HG03457 (cell line): ENCODE data around the gene CHTOP.
"Not testable (repeated sequence)": the region's sequence is repeated elsewhere in the genome, so short reads cannot be mapped to it uniquely, and the experiment has no call there.

Experiments used
- ATAC-seq: cut with Tn5 transposase; IDR thresholded peaks from one replicate; pipeline ENCODE4 v1.9.1; 2021; ENCODE audit warnings: moderate number of reproducible peaks; ENCODE audit not compliant: unreplicated experiment

The CHTOP gene

DNA sequence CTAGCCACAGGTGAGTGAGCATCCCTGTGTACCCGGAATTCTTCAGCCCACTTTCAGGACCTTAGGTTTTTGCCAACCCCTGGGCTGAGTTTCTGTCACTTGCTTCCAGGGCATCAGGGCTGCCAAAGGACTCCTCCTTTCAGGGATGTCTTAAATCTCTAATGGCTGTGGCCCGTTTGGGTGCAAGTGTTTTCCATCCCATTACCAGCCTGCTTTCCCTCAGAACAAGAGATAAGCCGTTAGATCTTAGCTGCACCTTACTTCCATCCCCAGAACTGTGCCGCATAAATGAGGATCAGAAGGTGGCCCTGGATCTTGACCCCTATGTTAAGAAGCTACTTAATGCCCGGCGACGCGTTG lies 25.3 kb downstream of the CHTOP start:
- ATAC-seq, result no peak

DNA sequence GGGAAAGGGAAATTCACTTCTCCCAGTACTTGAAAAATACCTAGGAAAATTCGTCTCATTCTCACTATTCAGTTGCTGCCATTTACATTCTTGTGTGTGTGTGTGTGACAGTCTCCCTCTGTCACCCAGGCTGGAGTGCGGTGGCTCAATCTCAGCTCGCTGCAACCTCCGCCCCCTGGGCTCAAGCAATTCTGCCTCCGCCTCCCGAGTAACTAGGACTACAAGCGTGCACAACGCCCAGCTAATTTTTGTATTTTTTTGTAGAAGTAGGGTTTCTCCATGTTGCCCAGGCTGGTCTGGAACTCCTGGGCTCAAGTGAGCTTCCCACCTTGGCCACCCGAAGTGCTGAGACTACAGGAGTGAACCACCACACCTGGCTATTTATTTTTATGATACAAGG lies 25.8 kb downstream of the CHTOP start:
- no peak for ATAC-seq

DNA sequence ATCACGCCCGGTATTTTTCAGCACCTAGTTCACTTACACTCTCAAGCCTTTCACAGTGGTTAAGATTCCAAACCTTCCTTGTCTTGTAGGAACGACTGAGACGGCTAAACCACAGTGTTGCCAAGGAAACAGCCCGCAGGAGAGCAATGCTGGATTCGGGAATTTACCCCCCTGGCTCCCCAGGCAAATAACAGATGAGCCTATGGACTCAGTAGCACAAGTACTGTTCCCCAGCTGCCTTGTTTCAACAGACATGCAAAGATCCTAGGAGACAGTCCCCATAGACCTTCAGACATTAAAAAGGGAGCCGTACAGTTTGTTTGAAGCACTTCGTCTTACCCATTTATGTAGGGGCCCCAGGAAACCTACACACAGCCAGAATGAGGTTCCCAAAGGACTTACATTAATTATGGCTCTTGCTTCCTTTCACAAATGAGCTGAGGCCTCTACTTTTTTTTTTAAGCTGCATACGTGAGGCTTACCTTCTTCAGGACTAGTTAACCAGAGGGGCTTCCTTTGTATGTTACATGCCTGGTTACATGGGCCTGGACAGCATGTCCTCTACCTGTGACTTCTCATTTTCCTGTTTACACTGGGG lies 27.3 kb downstream of the CHTOP start:
- no peak for ATAC-seq

DNA sequence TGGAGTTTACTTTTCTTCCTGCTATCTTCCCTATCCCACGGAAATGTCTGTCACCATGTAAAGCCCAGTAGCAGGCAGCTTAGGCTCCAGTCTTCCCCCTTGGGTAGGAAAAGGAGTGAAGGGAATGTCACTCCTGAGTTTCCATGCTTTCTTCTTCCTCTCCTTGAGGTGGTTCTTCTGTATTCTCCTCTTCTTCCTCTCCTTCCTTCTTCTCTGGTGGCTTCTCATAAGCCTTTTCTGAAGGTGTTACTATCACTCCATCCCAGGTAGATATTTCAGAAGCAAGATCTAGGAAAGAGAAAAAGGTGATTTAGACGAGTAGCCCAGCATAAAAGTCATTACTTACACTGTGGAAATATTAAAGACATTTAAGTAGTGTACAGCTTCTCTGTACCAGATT lies 28.4 kb downstream of the CHTOP start:
- no peak for ATAC-seq

DNA sequence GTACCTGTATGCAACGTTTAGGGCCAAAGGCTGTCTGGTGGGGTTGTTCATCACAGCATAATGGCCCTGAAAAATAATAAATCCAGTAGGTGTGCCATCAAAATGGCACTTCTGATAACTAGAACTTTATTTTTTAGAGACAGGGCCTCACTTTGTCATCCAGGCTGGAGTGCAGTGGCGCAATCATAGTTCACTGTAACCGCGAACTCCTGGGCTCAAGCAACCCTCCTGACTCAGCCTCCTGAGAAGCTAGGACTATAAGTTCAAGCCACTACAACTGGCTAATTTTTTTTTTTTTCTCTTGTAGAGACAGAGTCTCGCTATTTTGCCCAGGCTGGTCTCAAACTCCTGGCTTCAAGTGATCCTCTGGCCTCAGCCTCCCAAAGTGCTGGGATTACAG lies 29.3 kb downstream of the CHTOP start:
- no peak for ATAC-seq

DNA sequence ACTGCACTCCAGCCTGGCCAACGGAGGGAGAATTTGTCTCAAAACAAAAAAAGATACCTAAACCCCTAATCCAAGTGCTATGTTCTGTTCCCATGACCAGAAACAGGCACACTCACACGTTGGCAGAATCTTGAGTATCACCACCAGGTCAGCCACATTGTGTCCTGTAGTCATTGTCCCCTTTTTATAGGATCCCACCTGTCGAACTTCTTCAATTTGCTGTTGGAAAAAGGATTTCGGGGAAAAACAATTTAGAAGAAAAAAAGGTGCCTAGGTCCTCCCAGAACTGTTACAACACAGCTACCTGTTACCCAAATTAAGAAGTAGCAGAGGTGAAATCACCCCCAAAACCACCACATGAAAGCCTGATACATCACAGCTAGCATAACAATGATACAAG lies 33.6 kb downstream of the CHTOP start:
- no peak for ATAC-seq

DNA sequence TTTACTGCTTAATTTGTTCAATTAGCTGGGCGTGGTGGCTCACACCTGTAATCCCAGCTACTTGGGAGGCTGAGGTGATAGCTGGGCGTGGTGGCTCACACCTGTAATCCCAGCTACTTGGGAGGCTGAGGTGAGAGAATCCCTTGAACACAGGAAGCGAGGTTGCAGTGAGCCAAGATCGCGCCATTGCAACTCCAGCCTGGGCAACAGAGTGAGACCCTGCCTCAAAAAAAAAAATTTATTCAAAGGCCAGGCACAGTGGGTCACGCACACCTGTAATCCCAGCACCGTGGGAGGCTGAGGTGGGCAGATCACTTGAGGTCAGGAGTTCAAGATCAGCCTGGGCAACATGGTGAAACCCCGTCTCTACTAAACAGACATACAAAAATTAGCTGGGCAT lies 34.8 kb downstream of the CHTOP start:
- ATAC-seq, result not testable (repeated sequence)

DNA sequence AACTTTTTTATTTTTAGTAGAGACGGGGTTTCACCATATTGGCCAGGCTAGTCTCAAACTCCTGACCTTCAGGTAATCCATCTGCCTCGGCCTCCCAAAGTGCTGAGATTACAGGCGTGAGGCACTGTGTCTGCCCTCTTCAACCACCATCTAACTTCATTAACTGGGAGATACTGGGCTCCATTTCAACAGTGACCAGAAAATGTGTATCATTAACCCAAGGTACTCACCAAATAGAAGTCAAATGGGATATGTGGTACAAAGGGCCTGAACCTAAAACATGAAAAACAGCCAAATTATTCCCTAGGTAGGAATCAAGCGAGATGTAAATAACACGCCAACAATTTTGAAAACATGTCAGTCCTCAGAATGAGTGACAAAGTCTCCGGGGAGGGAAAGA lies 35.7 kb downstream of the CHTOP start:
- no peak for ATAC-seq

DNA sequence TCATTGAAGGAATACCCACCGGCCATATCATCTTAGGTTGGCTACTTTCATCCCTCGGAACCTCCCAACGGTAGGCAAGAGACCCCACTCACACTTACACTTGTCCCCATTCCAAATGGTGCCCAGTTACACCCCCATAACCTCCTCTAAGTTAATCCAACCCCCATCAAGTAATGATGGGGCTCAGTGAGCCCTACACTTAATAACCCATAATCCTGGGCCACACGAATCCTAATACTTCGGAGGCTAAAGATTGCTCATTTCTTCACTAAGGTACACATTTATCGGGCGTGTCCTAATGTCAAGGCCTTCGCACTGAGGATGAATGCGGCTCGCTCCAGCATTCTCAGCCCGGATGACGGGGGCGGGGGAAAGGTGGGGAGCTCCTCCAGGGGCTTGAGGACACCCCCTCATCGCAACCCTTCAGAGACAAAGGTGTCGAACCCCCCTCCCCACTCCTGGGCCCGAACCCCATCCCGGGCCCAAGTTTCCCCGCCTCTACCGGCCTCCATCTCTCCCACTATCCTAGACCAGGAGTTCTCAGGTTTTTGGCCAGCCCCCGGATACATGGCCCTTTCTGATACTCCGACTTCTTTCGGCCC lies 36.5 kb downstream of the CHTOP start:
- no peak for ATAC-seq

DNA sequence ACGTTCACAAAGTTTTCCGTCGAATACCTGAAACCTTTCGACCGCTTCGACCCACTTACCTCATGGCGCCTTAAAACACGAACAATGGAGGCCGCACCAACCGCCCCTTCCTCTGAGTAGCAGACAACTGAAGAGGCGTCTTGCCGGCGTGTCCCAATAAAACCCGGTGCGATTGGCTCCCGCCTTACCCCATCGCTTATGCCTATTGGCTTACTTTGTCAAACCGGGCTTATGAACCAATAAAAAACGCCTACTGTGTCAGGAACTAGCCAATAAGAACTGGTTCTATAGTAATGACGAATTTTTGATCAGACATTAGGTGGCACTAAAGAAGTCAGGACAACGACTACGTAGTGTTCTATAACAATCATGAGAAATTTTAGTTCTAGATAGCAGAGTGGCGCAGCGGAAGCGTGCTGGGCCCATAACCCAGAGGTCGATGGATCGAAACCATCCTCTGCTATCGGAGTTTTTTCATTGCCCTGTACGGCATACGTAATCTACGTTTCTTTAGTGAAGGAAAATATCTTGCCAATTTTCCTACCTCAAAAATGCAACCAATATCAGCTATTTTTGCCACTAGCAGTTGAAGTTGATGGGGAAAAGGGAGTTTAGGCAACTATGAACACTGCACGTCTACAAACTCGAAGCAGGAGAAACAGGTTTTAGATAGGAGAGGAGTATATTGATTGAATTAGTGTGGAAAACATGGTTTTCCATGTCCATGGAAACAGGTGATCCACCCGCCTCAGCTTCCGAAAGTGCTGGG lies 37.2 kb downstream of the CHTOP start, which contains the start of gene ILF2:
TSS of gene ILF2 (minus strand) at position 135 of the 769 bp plus-strand sequence. CDS start at position 64, 71 bp downstream.
- peak; percentile 85 for ATAC-seq

DNA sequence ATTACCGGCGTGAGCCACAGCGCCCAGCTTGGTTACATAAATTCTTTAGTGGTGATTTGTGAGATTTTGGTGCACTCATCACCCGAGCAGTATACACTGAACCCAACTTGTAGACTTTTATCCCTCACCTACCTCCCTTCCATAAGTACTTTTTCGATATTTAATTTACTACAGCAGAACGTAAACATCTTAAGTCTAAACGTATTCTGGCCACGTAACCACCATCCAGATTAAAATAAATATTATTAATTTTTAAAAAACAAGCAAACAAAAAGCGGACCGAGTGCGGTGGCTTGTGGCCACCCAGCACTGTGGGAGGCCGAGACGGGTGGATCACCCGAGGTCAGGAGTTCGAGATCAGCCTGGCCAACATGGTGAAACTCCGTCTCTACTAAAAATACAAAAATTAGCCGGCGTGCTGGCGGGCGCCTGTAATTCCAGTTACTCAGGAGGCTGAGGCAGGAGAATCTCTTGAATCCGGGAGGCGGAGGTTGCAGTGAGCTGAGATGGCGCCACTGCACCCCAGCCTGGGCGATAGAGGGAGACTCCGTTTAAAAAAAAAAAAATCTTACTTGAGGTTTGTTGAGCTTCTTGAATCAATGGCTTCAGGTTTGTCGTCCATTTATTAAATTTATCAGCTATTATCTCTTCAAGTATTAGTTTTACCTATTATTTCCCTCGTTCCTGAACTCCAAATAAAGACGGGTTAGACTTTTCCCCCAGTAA lies 37.9 kb downstream of the CHTOP start:
- ATAC-seq, result not testable (repeated sequence)

DNA sequence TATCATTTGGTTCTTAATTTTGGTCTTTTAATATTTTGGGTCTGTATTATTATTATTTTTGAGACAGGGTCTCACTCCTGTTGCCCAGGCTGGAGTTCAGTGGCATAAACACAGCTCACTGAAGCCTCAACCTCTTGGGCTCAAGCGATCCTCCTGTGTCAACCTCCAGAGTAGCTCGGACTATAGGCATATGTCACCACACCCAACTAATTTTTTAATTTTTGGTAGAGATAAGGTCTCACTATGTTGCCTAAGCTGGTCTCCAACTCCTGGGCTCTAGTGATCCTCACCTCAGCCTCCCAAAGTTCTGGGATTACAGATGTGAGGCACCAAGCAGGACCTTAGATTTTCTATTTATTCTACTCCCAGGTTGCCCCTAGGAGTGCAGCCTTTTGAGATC lies 39.6 kb downstream of the CHTOP start:
- ATAC-seq, result no peak

DNA sequence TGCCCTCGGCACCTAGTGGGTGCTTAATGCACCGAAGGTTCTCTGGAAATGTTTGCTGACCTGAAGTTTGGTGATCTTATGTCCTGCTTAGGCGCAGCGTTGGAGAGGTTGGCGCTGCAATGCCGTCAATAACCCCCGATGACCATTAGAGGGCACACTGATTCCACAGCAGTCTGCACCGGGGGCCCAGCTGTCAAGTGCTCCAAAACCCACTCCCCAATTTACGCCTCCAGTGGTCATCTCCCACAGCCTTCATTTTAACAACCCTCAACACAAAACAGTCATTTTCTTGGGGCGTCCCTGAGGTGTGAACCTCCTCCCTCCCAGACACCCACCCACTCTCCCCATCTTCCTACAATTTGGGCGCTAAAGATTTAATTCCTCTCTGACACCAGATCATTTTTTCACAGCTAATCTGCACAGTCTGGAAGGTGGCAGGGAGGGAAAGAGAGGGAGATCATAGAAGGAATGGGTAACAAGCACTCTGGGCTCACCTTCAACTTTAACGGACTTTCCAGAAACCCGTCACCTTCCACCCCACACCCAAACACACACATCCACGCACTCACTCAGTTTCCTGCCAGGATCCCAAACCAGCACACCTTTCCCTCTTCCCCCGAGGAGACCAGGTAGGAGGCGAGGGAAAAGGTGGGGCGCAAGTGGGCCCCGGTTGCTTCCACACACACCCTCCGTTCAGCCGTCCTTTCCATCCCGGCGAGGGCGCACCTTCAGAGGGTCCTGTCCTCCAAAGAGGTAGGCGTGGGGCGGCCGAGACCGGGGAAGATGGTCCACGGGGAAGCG lies 44.1 kb downstream of the CHTOP start:
- ATAC-seq, result no peak

DNA sequence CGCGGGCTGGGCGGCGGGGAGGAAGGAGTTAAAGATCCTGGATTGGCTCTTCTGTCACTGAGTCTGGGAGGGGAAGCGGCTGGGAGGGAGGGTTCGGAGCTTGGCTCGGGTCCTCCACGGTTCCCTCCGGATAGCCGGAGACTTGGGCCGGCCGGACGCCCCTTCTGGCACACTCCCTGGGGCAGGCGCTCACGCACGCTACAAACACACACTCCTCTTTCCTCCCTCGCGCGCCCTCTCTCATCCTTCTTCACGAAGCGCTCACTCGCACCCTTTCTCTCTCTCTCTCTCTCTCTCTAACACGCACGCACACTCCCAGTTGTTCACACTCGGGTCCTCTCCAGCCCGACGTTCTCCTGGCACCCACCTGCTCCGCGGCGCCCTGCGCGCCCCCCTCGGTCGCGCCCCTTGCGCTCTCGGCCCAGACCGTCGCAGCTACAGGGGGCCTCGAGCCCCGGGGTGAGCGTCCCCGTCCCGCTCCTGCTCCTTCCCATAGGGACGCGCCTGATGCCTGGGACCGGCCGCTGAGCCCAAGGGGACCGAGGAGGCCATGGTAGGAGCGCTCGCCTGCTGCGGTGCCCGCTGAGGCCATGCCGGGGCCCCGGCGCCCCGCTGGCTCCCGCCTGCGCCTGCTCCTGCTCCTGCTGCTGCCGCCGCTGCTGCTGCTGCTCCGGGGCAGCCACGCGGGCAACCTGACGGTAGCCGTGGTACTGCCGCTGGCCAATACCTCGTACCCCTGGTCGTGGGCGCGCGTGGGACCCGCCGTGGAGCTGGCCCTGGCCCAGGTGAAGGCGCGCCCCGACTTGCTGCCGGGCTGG lies 44.9 kb downstream of the CHTOP start, which contains the start of gene NPR1:
TSS of gene NPR1 (plus strand) at position 170 of the 818 bp plus-strand sequence. CDS start at position 591, 421 bp downstream.
- no peak for ATAC-seq

DNA sequence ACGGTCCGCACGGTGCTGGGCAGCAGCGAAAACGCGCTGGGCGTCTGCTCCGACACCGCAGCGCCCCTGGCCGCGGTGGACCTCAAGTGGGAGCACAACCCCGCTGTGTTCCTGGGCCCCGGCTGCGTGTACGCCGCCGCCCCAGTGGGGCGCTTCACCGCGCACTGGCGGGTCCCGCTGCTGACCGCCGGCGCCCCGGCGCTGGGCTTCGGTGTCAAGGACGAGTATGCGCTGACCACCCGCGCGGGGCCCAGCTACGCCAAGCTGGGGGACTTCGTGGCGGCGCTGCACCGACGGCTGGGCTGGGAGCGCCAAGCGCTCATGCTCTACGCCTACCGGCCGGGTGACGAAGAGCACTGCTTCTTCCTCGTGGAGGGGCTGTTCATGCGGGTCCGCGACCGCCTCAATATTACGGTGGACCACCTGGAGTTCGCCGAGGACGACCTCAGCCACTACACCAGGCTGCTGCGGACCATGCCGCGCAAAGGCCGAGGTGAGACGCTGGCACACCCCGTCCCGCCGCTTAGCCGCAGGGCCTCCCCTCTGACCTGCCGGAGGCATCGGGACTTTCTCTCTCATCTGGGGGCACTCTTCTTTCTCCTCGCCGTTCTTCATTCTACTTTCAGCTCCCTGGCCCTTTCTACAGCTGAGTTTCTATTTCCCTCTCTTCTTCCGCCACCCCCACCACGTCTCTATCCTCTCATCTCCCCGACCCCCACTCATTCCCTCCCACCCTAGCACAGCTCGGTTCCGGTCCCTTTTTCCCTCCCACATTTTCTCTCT lies 45.7 kb downstream of the CHTOP start:
- no peak for ATAC-seq

DNA sequence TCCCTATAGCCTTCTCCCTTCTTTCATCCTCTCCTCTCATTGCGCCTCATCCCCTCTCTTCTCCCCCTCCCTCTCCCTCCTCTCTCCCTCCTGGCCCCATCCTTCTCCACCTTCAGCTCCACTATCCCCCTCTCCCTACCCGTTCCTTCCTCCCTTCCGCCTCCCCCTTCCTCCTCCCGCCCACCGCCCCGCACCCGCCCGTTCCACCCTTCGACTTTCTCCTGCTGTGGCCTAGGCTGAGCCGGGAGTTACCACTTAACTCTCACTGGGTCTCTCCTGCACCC lies 46.2 kb downstream of the CHTOP start:
- ATAC-seq, result no peak

DNA sequence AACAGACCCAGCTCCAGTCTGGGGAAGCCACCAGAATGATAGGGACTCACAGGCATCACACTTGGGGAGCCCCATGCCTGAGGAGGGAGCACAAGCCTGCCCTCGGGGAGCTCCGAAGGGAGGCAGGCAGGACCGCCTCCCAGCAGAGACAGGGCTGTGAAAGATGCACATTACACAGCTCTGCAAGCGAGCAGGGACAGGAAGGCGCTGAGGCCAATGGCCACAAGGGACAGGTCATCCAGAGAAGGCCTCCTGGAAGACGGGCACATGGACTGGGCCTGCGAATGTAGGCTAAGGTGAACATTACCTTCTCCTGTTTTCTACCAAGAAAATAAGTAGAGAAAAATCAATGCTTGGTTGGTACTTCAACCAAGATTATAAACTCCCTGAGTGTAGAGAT lies 48.9 kb downstream of the CHTOP start:
- ATAC-seq, result no peak

DNA sequence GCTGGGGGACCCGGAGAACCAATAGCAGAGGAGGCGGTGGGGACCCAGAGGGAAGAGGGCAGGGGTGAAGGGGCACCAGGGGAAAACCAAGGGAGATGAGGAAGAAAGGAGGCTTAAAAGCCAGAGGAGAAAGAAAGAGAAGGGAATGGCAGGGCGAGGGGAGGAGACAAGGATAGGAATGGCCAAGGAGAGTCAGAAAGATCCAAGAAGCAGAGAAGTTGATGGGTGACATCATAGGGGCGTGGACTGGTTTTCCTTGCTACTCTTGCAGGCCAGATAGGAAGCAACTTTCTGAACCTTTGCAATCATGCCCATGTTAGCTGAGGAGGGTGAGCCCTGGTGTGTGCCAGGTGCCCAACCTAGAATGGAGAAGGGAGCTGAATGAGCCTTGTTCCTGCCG lies 50.0 kb downstream of the CHTOP start:
- ATAC-seq, result no peak

DNA sequence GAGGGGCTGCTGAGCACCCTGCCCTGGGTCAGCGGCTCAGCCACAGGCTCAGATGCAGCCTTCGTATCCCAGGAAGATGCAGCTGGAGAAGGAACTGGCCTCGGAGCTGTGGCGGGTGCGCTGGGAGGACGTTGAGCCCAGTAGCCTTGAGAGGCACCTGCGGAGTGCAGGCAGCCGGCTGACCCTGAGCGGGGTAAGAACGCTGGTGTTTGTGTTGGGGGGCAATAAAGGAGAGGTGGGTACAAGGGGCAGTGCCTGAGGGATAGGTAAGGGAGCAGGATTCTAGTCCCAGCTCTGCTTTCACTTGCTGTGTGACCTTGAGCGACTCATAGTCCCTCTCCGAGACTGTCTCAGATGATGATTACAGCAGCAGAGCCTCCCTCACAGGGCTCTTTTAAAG lies 51.0 kb downstream of the CHTOP start:
- no peak for ATAC-seq
